Naive B cell (primary cell): Measurements from ENCODE around the gene TRAF3IP1. TPM values are rescaled to one million over a fixed set of nuclear protein-coding genes. Genes with fewer than 3 reads are reported as not detected.

ENCODE experiments used
- ATAC-seq, 2 donors: fragments of 150-1000 bp; cut with Tn5 transposase; 2 replicates each; pipeline ENCODE4 v1.10.0; 2021; ENCODE audit warnings: low read depth in 2 of 2, mild to moderate bottlenecking in 2 of 2, moderate library complexity in 2 of 2
- DNase-seq: peaks from one replicate; pipeline ENCODE4 v3.0.0; 2022
- H3K27ac Mint-ChIP-seq, 6 donors: one replicate each; pipeline ENCODE4 v1.8.0; 2020 to 2022; ENCODE audit warnings: mild to moderate bottlenecking in 6 of 6, mixed read lengths in 6 of 6, moderate library complexity in 5 of 6, inconsistent platforms in 2 of 6
- H3K27me3 Mint-ChIP-seq, 3 donors: one replicate each; pipeline ENCODE4 v1.8.0; 2021 to 2022; ENCODE audit warnings: mixed read lengths in 3 of 3, mild to moderate bottlenecking in 1 of 3
- H3K36me3 Mint-ChIP-seq, 2 donors: one replicate each; pipeline ENCODE4 v1.8.0; 2020 to 2022; ENCODE audit warnings: mixed read lengths in 2 of 2, inconsistent platforms in 1 of 2, mild to moderate bottlenecking in 1 of 2
- H3K4me1 Mint-ChIP-seq, 3 donors: one replicate each; pipeline ENCODE4 v1.8.0; 2020 to 2022; ENCODE audit warnings: mixed read lengths in 3 of 3, inconsistent platforms in 1 of 3, mild to moderate bottlenecking in 1 of 3, moderate library complexity in 1 of 3
- H3K4me3 Mint-ChIP-seq, 8 donors: one replicate each; pipeline ENCODE4 v1.8.0; 2020 to 2022; ENCODE audit warnings: mild to moderate bottlenecking in 8 of 8, mixed read lengths in 8 of 8, moderate library complexity in 8 of 8, inconsistent platforms in 2 of 8
- H3K9me3 Mint-ChIP-seq, 7 donors: one replicate each; pipeline ENCODE4 v1.8.0; 2020 to 2022; ENCODE audit warnings: mixed read lengths in 7 of 7, mild to moderate bottlenecking in 5 of 7, inconsistent platforms in 2 of 7, moderate library complexity in 1 of 7
- polyA plus RNA-seq, 6 donors: library from polyadenylated mRNA; unstranded; fragments of 300-500 nt; fragmentation: Illumina TruSeq; gene quantifications; one replicate each; pipeline ENCODE4 v1.2.3, GENCODE V29; 2021; ENCODE audit warnings: low read depth in 6 of 6

Gene TRAF3IP1
- polyA plus RNA-seq, 6 donors from 2014 or later = 2.8 to 5.4 (median 3.5) TPM

- Mint-ChIP-seq H3K27me3 (no peaks in the 10 kb centered on the region), H3K4me3 (peak overlapping the region in 2 of 8 donors; percentile 10 to 37), H3K4me1 (peaks cover 40 to 80% (median 48%) of the 10 kb centered on the region in 3 donors), H3K9me3 (no peaks in the 10 kb centered on the region), H3K36me3 (peaks cover 0 to 5% of the 10 kb centered on the region in 2 donors), H3K27ac (peak overlapping the region in 3 of 6 donors; percentile 36 to 89 (median 37))
- ATAC-seq = no peak
- no peak for DNase-seq
These were observed 37.2 kb upstream of the TRAF3IP1 start for GRCh38 chr2:238282861-238283738.

- ATAC-seq = no peak
- no peak for DNase-seq
- peak overlapping the region in 2 of 8 donors; percentile 49 to 92 for H3K4me3 Mint-ChIP-seq
- no peaks in the 10 kb centered on the region for H3K9me3 Mint-ChIP-seq
- no peak overlapping the region for H3K27ac Mint-ChIP-seq
- H3K27me3 Mint-ChIP-seq = no peaks in the 10 kb centered on the region
- H3K36me3 Mint-ChIP-seq = no peaks in the 10 kb centered on the region
- H3K4me1 Mint-ChIP-seq = peaks cover 43 to 76% (median 46%) of the 10 kb centered on the region in 3 donors
These were observed 35.4 kb upstream of the TRAF3IP1 start for GRCh38 chr2:238284802-238285515.

GRCh38 chr2:238285653-238286082 lies 34.6 kb upstream of the TRAF3IP1 start:
- H3K36me3 Mint-ChIP-seq = no peaks in the 10 kb centered on the region
- no peaks in the 10 kb centered on the region for H3K9me3 Mint-ChIP-seq
- H3K27ac Mint-ChIP-seq = no peak overlapping the region
- H3K4me3 Mint-ChIP-seq = peak overlapping the region in 2 of 8 donors; percentile 10 to 92
- H3K4me1 Mint-ChIP-seq = peaks cover 43 to 76% (median 50%) of the 10 kb centered on the region in 3 donors
- ATAC-seq = no peak
- H3K27me3 Mint-ChIP-seq = no peaks in the 10 kb centered on the region
- no peak for DNase-seq

GRCh38 chr2:238286095-238286494 lies 34.2 kb upstream of the TRAF3IP1 start:
- Mint-ChIP-seq H3K27me3 (no peaks in the 10 kb centered on the region), H3K27ac (peak overlapping the region in 1 of 6 donors; percentile 24), H3K4me3 (peak overlapping the region in 4 of 8 donors; percentile 10 to 92 (median 64)), H3K9me3 (no peaks in the 10 kb centered on the region), H3K4me1 (peaks cover 43 to 72% (median 50%) of the 10 kb centered on the region in 3 donors), H3K36me3 (no peaks in the 10 kb centered on the region)
- ATAC-seq (no peak), DNase-seq (no peak)

GRCh38 chr2:238286551-238286950 lies 33.8 kb upstream of the TRAF3IP1 start:
- ATAC-seq = no peak
- Mint-ChIP-seq H3K27ac (peak overlapping the region in 2 of 6 donors; percentile 4 to 63), H3K4me1 (peaks cover 43 to 68% (median 50%) of the 10 kb centered on the region in 3 donors)

GRCh38 chr2:238286987-238287736 lies 33.2 kb upstream of the TRAF3IP1 start:
- peak overlapping the region; percentile 75 to 96 (median 84) for H3K27ac Mint-ChIP-seq
- ATAC-seq = no peak

More at GRCh38 chr2:238286551-238286950, 33.8 kb upstream of the TRAF3IP1 start:
- no peaks in the 10 kb centered on the region for H3K27me3 Mint-ChIP-seq
- no peaks in the 10 kb centered on the region for H3K36me3 Mint-ChIP-seq
- DNase-seq = no peak
- H3K4me3 Mint-ChIP-seq = peak overlapping the region; percentile 78 to 97 (median 90)
- H3K9me3 Mint-ChIP-seq = no peaks in the 10 kb centered on the region

GRCh38 chr2:238287737-238288649 lies 32.3 kb upstream of the TRAF3IP1 start, which contains the start of gene PER2:
Gene PER2 (minus strand): TSS chr2:238288610. CDS start chr2:238277936, 10,674 bp downstream.
- Mint-ChIP-seq H3K27me3 (no peaks in the 10 kb centered on the region), H3K4me3 (peak within 1 kb of the TSS; percentile 91 to 98 (median 95)), H3K27ac (peak within 1 kb of the TSS; percentile 93 to 98 (median 95)), H3K36me3 (no peaks in the 10 kb centered on the region), H3K4me1 (peaks cover 35 to 54% (median 45%) of the 10 kb centered on the region in 3 donors), H3K9me3 (no peaks in the 10 kb centered on the region)
- peak; percentile 27 for DNase-seq
- ATAC-seq = peak; percentile 14 to 17

More at GRCh38 chr2:238286987-238287736, 33.2 kb upstream of the TRAF3IP1 start:
- Mint-ChIP-seq H3K4me3 (peak overlapping the region; percentile 78 to 97 (median 90)), H3K4me1 (peaks cover 41 to 62% (median 50%) of the 10 kb centered on the region in 3 donors), H3K9me3 (no peaks in the 10 kb centered on the region), H3K36me3 (no peaks in the 10 kb centered on the region), H3K27me3 (no peaks in the 10 kb centered on the region)
- no peak for DNase-seq

- Mint-ChIP-seq H3K36me3 (no peaks in the 10 kb centered on the region), H3K9me3 (no peaks in the 10 kb centered on the region), H3K4me3 (peak overlapping the region; percentile 91 to 98 (median 95)), H3K4me1 (peaks cover 25 to 45% (median 35%) of the 10 kb centered on the region in 3 donors), H3K27ac (peak overlapping the region; percentile 93 to 98 (median 95)), H3K27me3 (no peaks in the 10 kb centered on the region)
- peak; percentile 98 for DNase-seq
- peak; percentile 85 to 87 for ATAC-seq
These were observed 31.4 kb upstream of the TRAF3IP1 start for GRCh38 chr2:238288650-238289573.

- peak overlapping the region; percentile 93 to 98 (median 95) for H3K27ac Mint-ChIP-seq
- no peaks in the 10 kb centered on the region for H3K9me3 Mint-ChIP-seq
- H3K27me3 Mint-ChIP-seq = peaks cover 0 to 4% (median 0%) of the 10 kb centered on the region in 3 donors
- DNase-seq (no peak), ATAC-seq (no peak)
- H3K4me1 Mint-ChIP-seq = peaks cover 23 to 38% (median 29%) of the 10 kb centered on the region in 3 donors
- no peaks in the 10 kb centered on the region for H3K36me3 Mint-ChIP-seq
- peak overlapping the region; percentile 91 to 98 (median 95) for H3K4me3 Mint-ChIP-seq
These were observed 30.7 kb upstream of the TRAF3IP1 start for GRCh38 chr2:238289574-238289973.

- no peak for ATAC-seq
- H3K36me3 Mint-ChIP-seq = no peaks in the 10 kb centered on the region
- no peak for DNase-seq
- peaks cover 0 to 8% (median 4%) of the 10 kb centered on the region in 3 donors for H3K27me3 Mint-ChIP-seq
- H3K9me3 Mint-ChIP-seq = no peaks in the 10 kb centered on the region
- peak overlapping the region; percentile 47 to 98 (median 94) for H3K4me3 Mint-ChIP-seq
- H3K27ac Mint-ChIP-seq = peak overlapping the region; percentile 32 to 96 (median 93)
- peaks cover 21 to 38% (median 27%) of the 10 kb centered on the region in 3 donors for H3K4me1 Mint-ChIP-seq
These were observed 30.2 kb upstream of the TRAF3IP1 start for GRCh38 chr2:238290091-238290509.
